D721Med (cell line): ENCODE measurements around the gene RPL3.

Experiments
- DNase-seq: peaks from one replicate; pipeline ENCODE4 v3.0.0; 2011; ENCODE audit warnings: low spot score; ENCODE audit not compliant: insufficient read length
- FAIRE-seq: peaks from 2 replicates; lab custom pipeline; 2011; peaks lifted over from hg19 to GRCh38; lab: Jason Lieb, UNC
- TF ChIP-seq, protein P1 (sequence below): IDR thresholded peaks from 2 replicates; pipeline ENCODE4 v1.5.1; 2012; ENCODE audit warnings: mild to moderate bottlenecking, control low read depth; ENCODE audit not compliant: insufficient read depth; ENCODE audit errors: missing control alignments

RPL3 gene

DNA sequence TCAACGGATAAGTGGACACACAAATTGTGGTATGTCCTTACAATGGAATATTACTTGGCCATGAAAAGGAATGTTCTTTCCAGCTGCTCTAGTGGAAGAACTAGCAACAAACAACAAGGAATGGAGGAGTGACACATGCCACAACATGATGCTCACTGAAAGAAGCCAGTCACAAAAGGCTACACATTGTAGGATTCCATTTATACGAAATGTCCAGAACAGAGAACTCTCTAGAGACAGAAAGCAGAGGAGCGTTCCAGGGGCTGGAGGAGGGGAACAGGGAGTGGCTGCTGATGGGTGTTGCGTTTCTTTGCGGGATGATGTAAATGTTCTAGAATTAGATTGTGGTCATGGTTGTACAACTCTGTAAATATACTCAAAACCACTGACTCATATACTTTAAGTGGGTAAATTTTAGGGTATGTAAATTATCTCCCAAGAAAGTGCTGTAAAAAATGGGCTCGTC lies 42.2 kb downstream of the RPL3 start:
- no peak for DNase-seq
- no peak for FAIRE-seq
- TF ChIP-seq, protein P1, sequence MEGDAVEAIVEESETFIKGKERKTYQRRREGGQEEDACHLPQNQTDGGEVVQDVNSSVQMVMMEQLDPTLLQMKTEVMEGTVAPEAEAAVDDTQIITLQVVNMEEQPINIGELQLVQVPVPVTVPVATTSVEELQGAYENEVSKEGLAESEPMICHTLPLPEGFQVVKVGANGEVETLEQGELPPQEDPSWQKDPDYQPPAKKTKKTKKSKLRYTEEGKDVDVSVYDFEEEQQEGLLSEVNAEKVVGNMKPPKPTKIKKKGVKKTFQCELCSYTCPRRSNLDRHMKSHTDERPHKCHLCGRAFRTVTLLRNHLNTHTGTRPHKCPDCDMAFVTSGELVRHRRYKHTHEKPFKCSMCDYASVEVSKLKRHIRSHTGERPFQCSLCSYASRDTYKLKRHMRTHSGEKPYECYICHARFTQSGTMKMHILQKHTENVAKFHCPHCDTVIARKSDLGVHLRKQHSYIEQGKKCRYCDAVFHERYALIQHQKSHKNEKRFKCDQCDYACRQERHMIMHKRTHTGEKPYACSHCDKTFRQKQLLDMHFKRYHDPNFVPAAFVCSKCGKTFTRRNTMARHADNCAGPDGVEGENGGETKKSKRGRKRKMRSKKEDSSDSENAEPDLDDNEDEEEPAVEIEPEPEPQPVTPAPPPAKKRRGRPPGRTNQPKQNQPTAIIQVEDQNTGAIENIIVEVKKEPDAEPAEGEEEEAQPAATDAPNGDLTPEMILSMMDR = no peak

DNA sequence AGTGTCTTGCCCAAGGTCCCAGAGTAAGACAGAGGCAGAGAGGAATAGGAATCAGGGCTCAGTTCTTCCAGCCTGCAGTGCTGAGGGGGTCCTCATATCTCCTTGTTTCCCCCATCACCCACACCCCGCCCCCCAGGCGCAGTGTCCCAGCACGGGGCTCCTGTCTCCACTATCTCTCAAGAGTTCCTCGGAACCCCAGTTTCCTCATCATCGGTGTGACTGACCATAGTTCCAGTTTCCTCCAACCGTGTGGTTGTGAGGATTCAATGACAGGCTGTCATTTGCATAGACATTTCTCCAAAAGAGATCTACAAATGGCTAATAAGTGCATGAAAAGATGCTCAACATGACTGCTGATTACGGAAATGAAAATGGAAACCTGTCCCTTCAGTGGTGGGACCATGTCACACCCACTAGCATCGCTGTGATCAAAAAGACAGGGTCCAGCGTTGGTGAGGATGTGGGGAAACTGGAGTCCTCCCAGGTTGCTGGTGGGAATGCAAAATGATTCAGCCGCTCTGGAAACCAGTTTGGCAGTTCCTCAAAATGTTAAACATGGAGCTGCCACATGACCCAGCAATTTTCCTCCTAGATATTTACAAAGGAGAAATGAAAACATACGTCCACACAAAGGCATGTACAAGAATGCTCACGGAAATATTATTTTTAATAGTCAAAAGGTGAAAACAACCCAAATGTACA lies 42.8 kb downstream of the RPL3 start:
- DNase-seq (no peak), FAIRE-seq (no peak)
- TF ChIP-seq, protein P1 = no peak

DNA sequence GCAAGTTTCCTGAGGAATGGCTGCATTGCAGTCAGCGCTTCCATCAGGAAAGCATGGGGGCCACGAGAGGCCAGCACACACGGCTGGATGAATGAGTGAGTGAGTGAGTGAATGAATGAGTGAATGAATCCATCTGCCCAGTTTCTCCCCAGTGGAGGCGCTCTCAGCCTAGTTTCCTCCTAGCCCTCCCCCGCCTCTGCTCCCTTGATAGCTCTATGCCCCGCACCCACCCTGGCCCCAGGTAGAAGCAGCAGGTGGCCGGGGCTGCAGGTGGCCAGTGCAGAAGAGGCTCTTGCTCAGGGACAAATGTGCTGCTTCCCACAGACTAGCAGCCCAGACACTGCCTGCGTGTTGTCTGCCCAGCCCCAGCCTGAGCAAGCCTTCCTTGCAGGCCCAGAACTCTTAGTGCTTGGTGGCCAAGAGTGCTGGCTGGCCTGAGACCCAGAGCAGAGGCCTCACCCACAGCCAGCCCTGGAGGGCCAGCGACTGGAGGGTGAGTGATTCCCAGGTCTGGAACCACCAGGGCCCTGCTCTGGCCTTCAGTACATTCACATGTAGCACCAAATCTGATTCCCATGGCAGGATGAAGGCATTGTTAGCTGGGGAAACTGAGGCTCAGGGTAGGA lies 43.5 kb downstream of the RPL3 start:
- no peak for DNase-seq
- no peak for FAIRE-seq
- TF ChIP-seq, protein P1 = no peak

DNA sequence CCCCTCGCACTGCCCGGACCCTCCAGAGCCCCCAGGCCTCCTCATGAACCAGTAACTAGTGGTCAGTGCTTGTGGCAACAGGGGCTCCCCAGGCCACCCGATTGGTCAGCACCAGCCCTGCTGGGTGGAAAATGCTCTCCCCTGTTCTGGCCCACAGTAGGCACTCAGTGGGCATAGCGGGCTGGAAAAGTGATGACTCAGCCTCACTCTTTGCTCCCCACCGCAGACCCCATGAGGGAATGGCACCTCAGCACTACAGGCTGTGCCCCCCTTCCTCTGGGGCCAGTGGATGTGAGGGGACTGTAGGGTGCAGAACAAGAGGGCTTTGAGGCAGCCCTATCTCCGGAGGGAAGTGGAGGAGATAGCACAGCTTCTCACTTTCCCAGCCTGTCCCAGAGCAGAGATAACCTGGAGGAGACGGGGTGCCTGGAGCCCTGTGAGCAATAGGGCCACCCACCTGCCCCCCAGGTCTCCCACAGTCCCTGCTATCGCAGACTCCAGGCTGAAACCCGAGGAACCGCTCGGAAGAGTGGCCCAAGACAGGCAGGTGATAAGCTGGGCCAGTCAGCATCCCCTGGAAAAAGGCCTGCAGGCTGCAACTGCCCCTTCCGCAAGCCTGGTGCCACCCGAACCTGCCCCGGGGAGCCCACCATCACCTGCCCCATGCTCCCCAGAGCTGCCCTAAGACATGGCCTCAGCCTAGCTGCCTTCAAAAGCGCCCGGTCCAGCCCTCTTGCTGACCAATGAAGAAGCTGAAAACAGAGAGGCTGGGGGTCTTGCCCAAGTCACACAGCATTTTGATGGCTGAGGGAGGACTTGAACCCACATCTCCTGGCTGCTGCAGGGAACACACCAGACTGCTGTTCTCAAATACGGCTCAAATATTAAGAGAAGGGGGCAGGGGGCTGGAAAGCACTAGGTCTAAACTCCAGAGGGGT lies 45.2 kb downstream of the RPL3 start:
- TF ChIP-seq, protein P1 = no peak
- FAIRE-seq (no peak), DNase-seq (no peak)

DNA sequence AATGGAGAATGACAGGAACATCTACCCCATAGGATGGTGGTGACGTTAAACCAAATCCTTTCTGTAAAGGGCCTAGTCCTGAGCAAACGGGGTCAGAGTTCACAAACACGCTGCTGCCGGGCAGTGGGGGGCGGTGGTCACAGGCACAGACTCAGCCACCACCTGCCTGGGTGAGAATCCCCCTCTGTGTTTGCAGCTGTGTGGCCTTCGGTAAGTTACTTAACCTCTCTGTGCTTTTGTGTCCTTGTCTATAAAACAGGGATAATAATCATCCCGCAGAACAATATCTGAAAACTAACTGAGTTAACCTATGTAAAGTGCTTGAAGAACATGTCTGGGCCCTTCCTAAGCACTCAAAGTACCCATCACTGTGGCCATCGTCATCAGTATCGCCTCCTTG lies 48.6 kb downstream of the RPL3 start:
- TF ChIP-seq, protein P1 = no peak
- DNase-seq (no peak), FAIRE-seq (no peak)

DNA sequence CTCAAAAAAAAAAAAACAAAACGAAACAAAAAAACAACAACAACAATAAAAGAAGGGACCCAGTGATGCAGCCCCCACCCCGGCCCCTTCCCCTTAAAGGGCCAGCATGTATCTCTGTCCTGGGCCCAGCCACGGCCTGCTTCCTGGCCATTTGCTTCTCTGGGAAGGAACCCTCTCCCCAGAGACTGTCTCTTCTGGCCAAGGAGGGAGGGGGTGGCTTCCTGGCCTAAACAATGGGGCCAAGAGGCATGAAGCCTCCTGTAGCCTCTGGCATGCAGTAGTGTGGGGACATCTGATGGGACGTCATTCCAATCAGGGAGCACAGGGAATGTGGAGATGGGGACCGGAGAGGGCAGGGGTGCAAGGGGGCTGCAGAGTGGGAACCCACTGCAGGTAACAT lies 49.1 kb downstream of the RPL3 start:
- FAIRE-seq (no peak), DNase-seq (no peak)
- TF ChIP-seq, protein P1 = no peak
